SK-N-SH (cell line): Measurements from ENCODE around the gene SLC8A2.

Experiments
- CTCF ChIP-seq: fragments of 200-600 bp; sonication (generic); IDR thresholded peaks from 2 replicates; pipeline ENCODE4 v1.6.1; 2017; ENCODE audit warnings: antibody characterized with exemption, mild to moderate bottlenecking, moderate library complexity
- EP300 ChIP-seq, 2 experiments: IDR thresholded peaks; 2 replicates each; pipeline versions ENCODE4 v1.4.0 to v1.6.1; 2012; ENCODE audit warnings: borderline replicate concordance in 1 of 2, low read depth in 1 of 2, low read length in 1 of 2
- JUND ChIP-seq: IDR thresholded peaks from 2 replicates; pipeline ENCODE4 v1.4.0; 2012
- NFIC ChIP-seq: IDR thresholded peaks from 2 replicates; pipeline ENCODE4 v1.4.0; 2012; ENCODE audit warnings: borderline replicate concordance
- NRF1 ChIP-seq: IDR thresholded peaks from 2 replicates; pipeline ENCODE4 v1.6.1; 2012; ENCODE audit warnings: low read depth, mild to moderate bottlenecking, low read length
- POLR2AphosphoS5 ChIP-seq: IDR thresholded peaks from 2 replicates; pipeline ENCODE4 v1.6.1; 2012; ENCODE audit warnings: low read depth, low read length
- SMC3 ChIP-seq: IDR thresholded peaks from 2 replicates; pipeline ENCODE4 v1.6.1; 2012; ENCODE audit warnings: low read depth, low read length, improper control_type of control experiment
- ZBTB33 ChIP-seq: IDR thresholded peaks from 2 replicates; pipeline ENCODE4 v1.4.0; 2012; ENCODE audit warnings: low read depth, borderline replicate concordance

- TF ChIP-seq CTCF = no peak
- no peak for TF ChIP-seq NFIC
- no peak for TF ChIP-seq ZBTB33
- TF ChIP-seq SMC3 = no peak
- no peak for TF ChIP-seq JUND
- no peak for TF ChIP-seq POLR2AphosphoS5
- TF ChIP-seq EP300 (IDR thresholded peaks at IDR 0.05; ENCODE audit: borderline replicate concordance in 1 of 2, low read depth in 1 of 2, low read length in 1 of 2) = no peak
- TF ChIP-seq NRF1 = no peak
Measured at GRCh38 chr19:47423203-47423882, 48.4 kb downstream of the SLC8A2 start.
